Right ventricle myocardium superior (tissue), 1 donor: Measurements from ENCODE around the gene ANKS1B. TPM values are rescaled to one million over a fixed set of nuclear protein-coding genes. Genes with fewer than 3 reads are reported as not detected.

Source experiments
- ATAC-seq: fragments of 200-7000 bp; cut with Tn5 transposase; one replicate; pipeline ENCODE4 v1.9.1; 2020; ENCODE audit warnings: mild to moderate bottlenecking; ENCODE audit not compliant: poor library complexity
- DNase-seq: peaks from one replicate; pipeline ENCODE4 v3.0.0-alpha.2; 2020
- intact Hi-C: fragments of 100-400 bp; cut with DNase I; formaldehyde crosslinking; loops from one replicate; pipeline ENCODE4 v1.11.2; 2022
- total RNA-seq: library from RNA; stranded (reverse); fragmentation: NEBNext Ultra II Directional; extraction: Animal tissue kit (Norgen Biotek cat#: 25700); gene quantifications from one replicate; pipeline ENCODE4 v1.2.1, GENCODE V29; 2021
- donor health status: DM: no; HTN: yes; CAD: no; lungs with severe emphysema.

ANKS1B gene
- total RNA-seq, 1 donor from 2014 or later, result 1.2 TPM

GRCh38 chr12:99975321-99975720 is 9.4 kb downstream of the ANKS1B start:
- intact Hi-C loops, result no loop called here
- no peak for DNase-seq
- ATAC-seq, result no peak

- ATAC-seq (no peak), DNase-seq (no peak)
- intact Hi-C loops, result no loop called here
Observed at GRCh38 chr12:99974146-99974545, 10.6 kb downstream of the ANKS1B start.

GRCh38 chr12:99966429-99966828 is 18.3 kb downstream of the ANKS1B start:
- no peak for DNase-seq
- intact Hi-C loops, result no loop called here
- no peak for ATAC-seq

GRCh38 chr12:99960311-99960710 is 24.4 kb downstream of the ANKS1B start:
- no peak for DNase-seq
- no peak for ATAC-seq
- intact Hi-C loops, result no loop called here

GRCh38 chr12:99959549-99960170 is 25.1 kb downstream of the ANKS1B start:
- intact Hi-C loops, result no loop called here
- ATAC-seq (no peak), DNase-seq (no peak)

- no peak for DNase-seq
- intact Hi-C loops, result no loop called here
- no peak for ATAC-seq
Observed at GRCh38 chr12:99957866-99958466, 26.8 kb downstream of the ANKS1B start.

GRCh38 chr12:99954724-99955123 is 30.0 kb downstream of the ANKS1B start:
- no peak for ATAC-seq
- no peak for DNase-seq
- intact Hi-C loops, result no loop called here

GRCh38 chr12:99948370-99948769 is 36.4 kb downstream of the ANKS1B start:
- ATAC-seq (no peak), DNase-seq (no peak)
- intact Hi-C loops, result no loop called here

GRCh38 chr12:99946131-99946530 is 38.6 kb downstream of the ANKS1B start:
- no peak for ATAC-seq
- no peak for DNase-seq
- intact Hi-C loops, result no loop called here

GRCh38 chr12:99935608-99936007 is 49.1 kb downstream of the ANKS1B start:
- ATAC-seq (no peak), DNase-seq (no peak)
- intact Hi-C loops, result no loop called here

- no peak for ATAC-seq
- DNase-seq, result no peak
- intact Hi-C loops, result no loop called here
Observed at GRCh38 chr12:99926511-99927169, 58.1 kb downstream of the ANKS1B start.

GRCh38 chr12:99920353-99920960 is 64.3 kb downstream of the ANKS1B start:
- DNase-seq (no peak), ATAC-seq (no peak)
- intact Hi-C loops, result no loop called here

- ATAC-seq, result peak; percentile 62
- DNase-seq, result no peak
- intact Hi-C loops, result no loop called here
Observed at GRCh38 chr12:99917711-99918402, 66.9 kb downstream of the ANKS1B start.

GRCh38 chr12:99916555-99916954 is 68.2 kb downstream of the ANKS1B start:
- intact Hi-C loops, result no loop called here
- DNase-seq (no peak), ATAC-seq (no peak)

- intact Hi-C loops, result no loop called here
- DNase-seq, result no peak
- no peak for ATAC-seq
Observed at GRCh38 chr12:99915251-99916082, 69.3 kb downstream of the ANKS1B start.

GRCh38 chr12:99914206-99914605 is 70.5 kb downstream of the ANKS1B start:
- intact Hi-C loops, result no loop called here
- ATAC-seq (no peak), DNase-seq (no peak)

- no peak for ATAC-seq
- DNase-seq, result no peak
- intact Hi-C loops, result no loop called here
Observed at GRCh38 chr12:99911967-99912366, 72.8 kb downstream of the ANKS1B start.

GRCh38 chr12:99911081-99911480 is 73.7 kb downstream of the ANKS1B start:
- intact Hi-C loops, result no loop called here
- DNase-seq (no peak), ATAC-seq (peak; percentile 89)

GRCh38 chr12:99910342-99910741 is 74.4 kb downstream of the ANKS1B start:
- ATAC-seq (no peak), DNase-seq (no peak)
- intact Hi-C loops, result no loop called here
